Measurements from ENCODE around the gene LRRC8E.
"Not testable (repeated sequence)": the region's sequence is repeated elsewhere in the genome, so short reads cannot be mapped to it uniquely, and the experiment has no call there.

The LRRC8E gene

GRCh38 chr19:7921967-7922835, 33.9 kb downstream of the LRRC8E start:
- DNase-seq: no peak

GRCh38 chr19:7922836-7923195, 34.5 kb downstream of the LRRC8E start:
- no peak for DNase-seq

- DNase-seq: no peak
Observed at GRCh38 chr19:7923295-7924191, 35.2 kb downstream of the LRRC8E start.

- DNase-seq: no peak
Observed at GRCh38 chr19:7924241-7924640, 35.9 kb downstream of the LRRC8E start.

GRCh38 chr19:7924651-7925170, 36.4 kb downstream of the LRRC8E start:
- DNase-seq: no peak

GRCh38 chr19:7925171-7925851, 37.0 kb downstream of the LRRC8E start:
- DNase-seq: peak; percentile 72 to 86

GRCh38 chr19:7926021-7926726, 37.9 kb downstream of the LRRC8E start, which contains the start of gene CTXN1:
Gene CTXN1 (minus strand): TSS chr19:7926135. CDS start chr19:7925538, 597 bp downstream.
- peak in 1 of 2 experiments; percentile 46 for DNase-seq

GRCh38 chr19:7926727-7927604, 38.7 kb downstream of the LRRC8E start:
- DNase-seq: no peak

GRCh38 chr19:7927605-7928333, 39.5 kb downstream of the LRRC8E start:
- DNase-seq: no peak

GRCh38 chr19:7928334-7928706, 40.0 kb downstream of the LRRC8E start:
- no peak for DNase-seq

GRCh38 chr19:7928741-7929701, 40.7 kb downstream of the LRRC8E start:
- DNase-seq: no peak

GRCh38 chr19:7930030-7930429, 41.7 kb downstream of the LRRC8E start:
- not testable (repeated sequence) for DNase-seq

- DNase-seq: no peak
Observed at GRCh38 chr19:7930765-7931164, 42.5 kb downstream of the LRRC8E start.

- no peak for DNase-seq
Observed at GRCh38 chr19:7931221-7932061, 43.1 kb downstream of the LRRC8E start.

- no peak for DNase-seq
Observed at GRCh38 chr19:7932276-7932929, 44.1 kb downstream of the LRRC8E start.

- DNase-seq: no peak
Observed at GRCh38 chr19:7932930-7933300, 44.6 kb downstream of the LRRC8E start.

- no peak for DNase-seq
Observed at GRCh38 chr19:7933411-7933810, 45.1 kb downstream of the LRRC8E start.
